ENCODE results near the gene REXO5.

GRCh38 chr16:20773679-20774078 is 32.6 kb upstream of the REXO5 start:
- TF ChIP-seq, protein P1, sequence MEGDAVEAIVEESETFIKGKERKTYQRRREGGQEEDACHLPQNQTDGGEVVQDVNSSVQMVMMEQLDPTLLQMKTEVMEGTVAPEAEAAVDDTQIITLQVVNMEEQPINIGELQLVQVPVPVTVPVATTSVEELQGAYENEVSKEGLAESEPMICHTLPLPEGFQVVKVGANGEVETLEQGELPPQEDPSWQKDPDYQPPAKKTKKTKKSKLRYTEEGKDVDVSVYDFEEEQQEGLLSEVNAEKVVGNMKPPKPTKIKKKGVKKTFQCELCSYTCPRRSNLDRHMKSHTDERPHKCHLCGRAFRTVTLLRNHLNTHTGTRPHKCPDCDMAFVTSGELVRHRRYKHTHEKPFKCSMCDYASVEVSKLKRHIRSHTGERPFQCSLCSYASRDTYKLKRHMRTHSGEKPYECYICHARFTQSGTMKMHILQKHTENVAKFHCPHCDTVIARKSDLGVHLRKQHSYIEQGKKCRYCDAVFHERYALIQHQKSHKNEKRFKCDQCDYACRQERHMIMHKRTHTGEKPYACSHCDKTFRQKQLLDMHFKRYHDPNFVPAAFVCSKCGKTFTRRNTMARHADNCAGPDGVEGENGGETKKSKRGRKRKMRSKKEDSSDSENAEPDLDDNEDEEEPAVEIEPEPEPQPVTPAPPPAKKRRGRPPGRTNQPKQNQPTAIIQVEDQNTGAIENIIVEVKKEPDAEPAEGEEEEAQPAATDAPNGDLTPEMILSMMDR (optimal IDR thresholded peaks at IDR 0.05 in 1 of 3, IDR thresholded peaks at IDR 0.05 in 1 of 3, conservative IDR thresholded peaks at IDR 0.05 in 1 of 3; ENCODE audit: extremely low read depth in 1 of 3, insufficient read depth in 2 of 3, low read length in 3 of 3): no peak
- TF ChIP-seq EZH2 (IDR thresholded peaks at IDR 0.05; ENCODE audit: low read length): no peak
